ENCODE data around the gene FBXL13.

The FBXL13 gene

DNA sequence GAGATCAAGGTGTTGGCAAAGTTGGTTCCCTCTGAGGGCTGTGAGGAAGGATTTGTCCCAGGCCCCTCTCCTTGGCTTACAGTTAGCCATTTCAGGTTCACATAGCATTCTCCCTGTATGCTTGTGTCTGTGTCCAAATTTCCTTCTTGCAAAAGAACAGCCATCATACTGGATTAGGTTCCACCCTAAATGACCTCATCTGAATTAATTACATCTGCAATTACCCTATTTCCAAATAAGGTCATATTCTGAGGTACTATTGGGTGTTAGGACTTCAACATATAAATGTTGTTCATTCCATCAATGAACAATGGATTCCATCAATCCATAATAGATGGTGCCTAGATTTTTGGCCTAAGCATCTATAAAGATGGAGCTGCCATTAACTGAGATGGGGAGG is 178.0 kb downstream of the FBXL13 start:
- DNase-seq (ENCODE audit: low read depth) = no peak

DNA sequence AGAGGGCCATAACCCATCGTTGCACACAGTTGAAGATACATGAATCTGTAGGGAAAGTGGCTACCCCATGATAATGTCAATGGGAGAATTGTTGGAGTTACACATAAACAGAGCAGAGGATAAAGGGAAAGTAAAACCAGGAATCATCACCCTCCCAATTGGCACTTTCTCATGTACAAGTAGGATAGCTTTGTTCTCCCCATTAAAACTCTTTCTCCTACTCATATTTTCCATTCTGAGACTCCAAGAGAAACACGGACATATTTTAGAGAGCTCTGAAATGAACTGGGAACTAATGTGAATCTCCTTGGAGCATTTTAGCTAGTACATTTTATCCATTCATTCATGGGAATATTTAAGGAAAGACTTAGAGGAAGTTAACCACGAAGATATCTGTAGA is 179.0 kb downstream of the FBXL13 start:
- no peak for DNase-seq (ENCODE audit: low read depth)

DNA sequence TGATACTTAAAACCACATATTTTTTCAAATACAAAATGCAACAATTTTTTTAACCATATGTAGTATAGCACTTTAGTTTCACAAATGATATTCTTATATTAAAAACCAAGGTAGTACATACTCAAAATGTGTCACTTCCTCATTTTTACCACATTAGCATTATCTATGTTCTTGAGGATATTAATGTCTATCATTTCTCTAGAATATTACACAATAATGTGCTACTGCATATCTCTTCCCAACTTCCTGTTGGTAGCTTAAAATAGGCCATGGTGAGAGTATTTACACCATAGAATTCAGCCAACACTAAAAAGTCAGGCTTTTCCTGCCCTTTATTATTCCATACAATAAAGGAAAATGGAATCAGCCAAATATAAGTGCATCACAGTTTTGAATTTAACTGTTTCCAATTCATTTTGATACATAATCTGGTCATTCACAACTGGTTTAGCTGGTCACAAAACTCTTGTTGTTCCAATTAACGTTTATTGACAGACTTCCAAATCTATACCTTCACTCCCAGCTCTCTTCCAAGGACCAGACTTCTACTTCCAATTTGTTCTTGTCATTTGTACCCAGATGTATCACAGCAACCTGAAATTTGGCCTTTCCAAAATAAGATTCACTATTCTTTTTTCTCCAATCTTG is 181.8 kb downstream of the FBXL13 start:
- DNase-seq (ENCODE audit: low read depth) = no peak

DNA sequence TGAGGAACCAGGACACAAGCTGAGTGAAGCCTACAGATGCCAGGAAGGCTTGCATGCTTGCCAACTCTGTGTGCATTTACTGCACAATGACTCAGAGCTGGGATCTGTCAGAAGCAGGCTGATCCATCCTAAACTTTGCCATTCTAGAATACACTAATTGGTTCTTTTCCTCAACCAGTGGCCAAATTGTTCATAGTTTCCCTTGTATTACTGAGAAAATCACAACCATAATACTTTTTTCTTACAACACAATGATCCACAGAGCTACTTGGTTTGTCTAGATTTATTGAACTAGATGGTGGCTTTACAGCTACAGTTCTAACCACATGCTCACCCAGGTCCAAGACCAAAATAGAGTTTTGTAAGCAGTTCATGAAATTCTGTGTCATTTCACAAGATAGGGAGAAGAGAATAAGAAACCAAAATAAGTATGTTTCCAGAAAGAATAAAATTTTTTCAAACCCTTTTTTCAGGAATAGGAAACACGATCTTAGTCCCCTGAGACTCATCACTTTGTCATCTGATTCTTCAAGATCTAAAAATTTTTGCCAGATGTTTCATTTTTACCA is 182.8 kb downstream of the FBXL13 start:
- no peak for DNase-seq (ENCODE audit: low read depth)

DNA sequence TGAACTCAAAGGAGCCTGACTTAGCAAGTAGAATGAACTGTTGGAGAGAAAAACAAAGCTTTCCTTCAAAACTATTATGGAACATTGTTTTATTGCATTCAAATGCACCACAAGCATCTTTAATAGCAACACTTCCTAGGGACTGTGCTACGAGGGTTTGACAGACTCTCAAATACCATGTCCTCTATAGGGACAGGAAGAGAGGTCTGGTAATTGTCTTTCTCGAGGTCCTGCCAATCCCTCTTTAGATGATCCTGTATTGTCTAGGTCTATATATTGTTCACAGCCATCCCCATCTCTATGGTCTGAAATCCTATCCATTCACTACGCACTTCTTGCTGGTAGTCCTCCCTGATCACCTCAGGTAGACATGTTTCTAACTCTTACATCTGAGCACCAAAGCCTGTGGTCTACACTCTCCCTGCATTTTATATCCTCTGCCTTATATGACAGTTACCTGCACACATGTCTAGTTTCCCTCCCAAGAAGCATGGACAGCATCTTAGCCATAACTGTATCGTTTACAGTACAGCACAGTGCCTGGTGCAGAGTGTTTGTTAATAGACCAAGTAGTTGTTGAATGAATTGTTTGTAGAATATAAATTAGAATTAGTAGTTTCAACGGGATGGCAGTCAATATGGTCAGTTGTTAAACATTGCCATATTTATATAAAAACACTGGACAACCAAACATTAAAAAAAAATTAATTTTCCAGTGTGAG is 183.5 kb downstream of the FBXL13 start:
- DNase-seq (ENCODE audit: low read depth) = no peak

DNA sequence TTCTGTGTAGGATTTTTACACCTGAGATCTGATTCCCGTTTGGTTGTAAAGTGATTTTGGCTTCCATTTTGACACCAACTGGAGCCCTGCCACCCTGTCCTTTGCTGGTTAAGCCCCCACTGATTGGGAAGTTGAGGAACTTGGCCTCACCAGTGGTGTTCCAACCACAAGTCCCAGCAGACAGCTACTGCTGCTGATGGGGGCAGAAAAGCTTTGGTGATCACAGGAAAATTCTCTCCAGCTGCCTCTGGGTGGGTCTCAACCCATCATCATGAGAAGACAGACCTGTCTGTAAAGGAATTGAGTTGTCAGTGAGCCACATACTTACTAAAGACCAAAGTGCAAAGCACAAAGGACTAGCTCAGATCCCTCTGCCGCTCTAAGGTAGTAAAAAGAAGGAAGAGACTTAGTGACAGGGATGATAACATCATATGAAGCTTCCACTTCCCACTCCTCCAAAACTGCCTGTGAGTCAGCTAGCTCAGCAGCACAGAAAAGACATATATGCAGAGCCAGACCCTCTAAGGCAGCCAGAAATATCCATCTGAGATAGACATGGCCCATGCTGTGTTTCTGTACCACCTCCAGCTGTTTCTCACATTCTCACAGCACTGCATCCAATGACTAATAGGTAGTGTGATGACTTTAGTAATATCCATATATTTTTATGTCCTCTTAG is 184.2 kb downstream of the FBXL13 start:
- DNase-seq (ENCODE audit: low read depth) = no peak

DNA sequence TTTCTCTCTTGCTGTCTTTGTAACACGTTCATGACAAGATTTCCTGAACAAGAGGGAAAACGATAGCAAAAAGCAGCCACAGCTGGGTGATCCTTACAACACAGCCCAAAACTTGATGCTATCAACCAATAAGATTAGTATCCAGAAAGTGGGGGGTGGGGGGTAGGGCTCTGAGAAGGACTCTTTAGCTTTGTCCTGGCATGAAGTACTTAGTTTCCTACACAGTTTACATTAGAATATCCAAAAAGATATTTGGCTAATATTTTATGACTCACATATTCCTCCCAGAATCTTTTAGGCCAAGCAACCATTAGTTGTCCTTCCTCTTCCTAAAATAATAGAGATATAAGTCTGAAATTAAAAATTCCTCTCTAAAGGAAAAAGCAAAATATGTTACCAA is 184.7 kb downstream of the FBXL13 start:
- DNase-seq (ENCODE audit: low read depth) = no peak

DNA sequence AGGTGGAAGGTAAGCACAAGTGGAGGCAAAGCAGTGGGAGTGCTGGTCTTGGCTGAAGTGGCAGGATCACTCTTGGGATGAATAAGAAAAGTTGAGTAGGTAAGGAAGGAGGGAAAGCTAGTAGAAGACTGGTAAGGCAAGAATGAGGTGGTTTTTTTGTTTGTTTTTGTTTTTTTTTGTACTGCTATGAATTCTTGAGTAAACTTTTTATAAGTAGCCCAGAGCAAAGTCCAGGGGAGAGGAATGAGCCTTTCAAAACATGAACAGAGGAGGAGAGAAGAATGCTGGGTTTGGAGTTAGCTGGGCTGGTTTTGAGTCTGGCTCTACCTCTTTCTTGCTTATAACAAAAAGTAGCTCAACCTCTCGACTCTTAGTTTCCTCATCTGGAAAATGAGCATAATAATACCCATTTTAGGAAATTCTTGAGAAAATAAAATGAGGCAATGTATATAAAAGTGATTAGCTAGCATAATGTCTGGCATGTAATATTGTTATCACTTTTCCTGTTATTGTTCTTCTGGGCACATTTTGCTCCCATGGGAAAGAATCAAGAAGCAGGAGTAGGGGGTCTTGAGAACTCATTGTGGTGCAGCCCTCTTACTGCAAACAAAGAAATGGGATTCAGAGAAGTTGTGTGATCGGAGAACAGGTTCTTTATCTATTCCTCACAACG is 185.9 kb downstream of the FBXL13 start:
- no peak for DNase-seq (ENCODE audit: low read depth)

DNA sequence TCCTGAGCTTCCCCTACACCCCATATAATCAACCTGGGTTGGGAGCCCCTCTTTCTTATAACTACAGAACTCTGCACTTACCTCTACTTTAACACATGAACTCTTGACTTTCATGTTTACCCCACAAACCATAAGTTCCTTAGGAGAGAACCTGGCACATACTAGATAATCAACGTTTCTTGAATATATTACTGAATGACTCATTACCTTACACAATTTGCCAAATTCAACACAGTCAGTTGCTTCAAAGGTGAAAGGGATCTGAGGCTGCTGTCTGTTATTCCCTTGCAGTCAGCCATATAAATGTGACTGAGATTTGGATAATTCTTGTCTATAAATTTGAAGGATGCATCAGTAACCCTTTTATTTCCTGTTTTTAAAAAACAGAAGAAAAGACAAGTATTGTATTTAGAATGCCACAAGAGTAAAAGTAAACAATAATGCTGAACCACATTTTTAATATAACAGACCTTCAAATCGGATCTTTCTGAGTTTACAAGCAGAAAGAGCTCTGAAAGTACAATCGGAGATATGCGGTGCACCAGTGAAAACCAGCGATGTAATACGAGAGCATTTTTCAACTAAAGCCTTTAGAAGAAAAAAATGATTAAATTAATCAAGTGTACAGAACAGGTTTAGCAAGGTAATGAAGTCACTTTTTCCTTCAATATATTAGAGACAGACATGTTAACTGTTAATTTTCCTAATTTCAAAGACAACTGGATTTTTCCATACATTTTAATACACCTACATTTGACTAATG is 191.3 kb downstream of the FBXL13 start:
- DNase-seq (ENCODE audit: low read depth) = no peak

DNA sequence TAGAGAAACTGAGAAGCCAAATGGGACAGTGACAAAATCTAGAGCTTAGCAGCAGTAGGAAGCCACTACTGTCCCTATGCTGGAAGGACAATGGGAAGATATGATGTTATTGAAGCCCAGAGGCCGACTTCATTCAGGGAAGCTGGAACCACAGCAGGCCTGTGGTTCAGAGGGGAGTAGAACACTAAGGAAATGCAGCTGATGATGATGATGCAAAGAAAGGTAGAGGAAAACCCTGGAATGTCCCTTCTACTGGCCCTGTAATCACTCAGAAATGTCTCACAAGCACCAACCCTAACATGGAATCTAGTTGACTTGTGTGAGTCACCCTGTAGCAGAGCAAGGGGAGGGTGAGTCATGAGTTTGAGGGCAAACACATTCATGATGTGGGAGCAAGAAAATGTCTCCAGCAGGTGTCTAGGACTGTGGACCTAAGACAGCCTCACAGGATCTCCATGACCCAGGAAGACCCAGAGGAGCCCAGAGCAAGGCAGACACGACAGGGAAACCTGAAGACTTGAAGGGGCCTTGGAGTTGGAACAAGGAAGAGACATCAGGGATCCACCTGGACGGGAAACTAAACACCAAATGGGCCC is 198.8 kb downstream of the FBXL13 start:
- DNase-seq (ENCODE audit: low read depth) = no peak

DNA sequence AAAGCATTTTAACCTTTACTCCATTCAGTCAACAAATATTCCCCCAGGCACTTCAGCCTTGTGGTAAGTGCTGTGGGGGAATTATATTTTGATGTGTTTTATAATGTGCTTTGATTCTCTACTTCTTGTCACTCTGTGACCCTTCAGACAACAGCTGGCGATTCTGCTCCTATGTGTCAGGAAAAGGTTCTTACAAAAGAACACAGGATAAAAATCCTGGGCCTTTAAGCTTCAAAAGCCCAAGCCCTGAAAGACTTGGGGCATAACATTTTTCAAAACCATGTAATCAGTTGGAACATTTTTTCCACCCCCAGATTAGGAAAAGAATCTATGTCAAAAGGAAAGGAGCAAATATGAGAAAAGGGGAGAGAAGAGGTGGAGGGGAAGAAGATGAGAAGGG is 199.6 kb downstream of the FBXL13 start:
- DNase-seq (ENCODE audit: low read depth) = no peak

DNA sequence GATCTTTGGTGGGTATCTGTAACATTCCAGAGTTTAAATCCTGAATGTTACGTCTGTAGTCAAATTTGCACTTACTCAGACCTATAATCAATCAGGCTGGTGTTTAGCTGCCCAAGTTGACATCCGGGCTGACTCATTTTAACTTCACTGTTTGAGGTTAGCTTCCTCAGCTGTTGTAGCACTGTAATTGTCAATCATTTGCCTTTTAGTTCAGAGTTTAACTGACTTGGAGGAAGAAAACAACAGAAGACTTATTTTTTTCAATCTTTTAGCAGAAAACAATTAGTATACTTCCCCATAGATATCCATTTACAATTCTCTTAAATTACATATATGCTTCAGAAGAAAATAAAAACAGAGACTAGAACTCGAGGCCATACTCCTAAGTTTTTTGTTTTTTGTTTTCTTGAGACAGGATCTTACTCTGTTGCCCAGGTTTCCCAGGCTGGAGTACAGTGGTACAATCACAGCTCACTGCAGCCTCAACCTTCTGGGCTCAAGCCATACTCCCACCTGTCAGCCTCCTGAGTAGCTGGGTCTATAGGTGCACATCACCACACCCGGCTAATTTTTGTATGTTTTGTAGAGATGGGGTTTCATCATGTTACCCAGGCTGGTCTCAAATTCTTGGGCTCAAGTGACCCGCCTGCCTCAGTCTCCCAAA is 200.3 kb downstream of the FBXL13 start:
- no peak for DNase-seq (ENCODE audit: low read depth)

DNA sequence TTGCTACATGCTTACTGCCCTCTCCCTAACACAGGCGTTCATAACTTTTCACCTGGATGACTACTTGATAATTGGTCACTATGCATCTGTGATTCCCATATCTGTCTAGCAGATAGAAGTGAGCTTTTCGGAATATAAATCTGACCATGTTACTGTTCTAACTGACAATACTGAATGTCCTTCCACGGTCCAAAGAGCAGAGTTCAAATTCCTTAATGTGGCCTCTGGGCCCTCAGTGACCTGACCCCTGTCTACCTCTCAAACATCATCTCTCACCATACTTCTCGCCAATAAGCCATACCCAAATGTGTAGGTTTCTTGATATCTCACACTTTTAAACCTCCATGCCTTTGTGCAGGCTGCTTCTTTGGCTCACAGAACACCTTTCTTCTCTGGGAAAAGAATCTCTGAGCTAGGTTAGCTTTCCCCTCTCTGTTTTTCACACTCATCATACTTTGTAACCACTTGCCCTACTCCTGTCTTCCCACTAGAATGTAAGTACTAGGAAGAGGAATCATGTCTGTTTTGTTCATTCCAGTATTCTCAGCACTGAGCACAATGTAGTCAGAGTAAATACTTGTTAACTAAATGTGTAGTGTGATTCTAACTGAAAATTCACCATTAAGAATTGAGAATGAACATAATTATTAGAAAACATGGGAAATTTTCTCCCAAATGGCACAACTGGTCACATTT is 201.0 kb downstream of the FBXL13 start:
- DNase-seq (ENCODE audit: low read depth) = no peak

DNA sequence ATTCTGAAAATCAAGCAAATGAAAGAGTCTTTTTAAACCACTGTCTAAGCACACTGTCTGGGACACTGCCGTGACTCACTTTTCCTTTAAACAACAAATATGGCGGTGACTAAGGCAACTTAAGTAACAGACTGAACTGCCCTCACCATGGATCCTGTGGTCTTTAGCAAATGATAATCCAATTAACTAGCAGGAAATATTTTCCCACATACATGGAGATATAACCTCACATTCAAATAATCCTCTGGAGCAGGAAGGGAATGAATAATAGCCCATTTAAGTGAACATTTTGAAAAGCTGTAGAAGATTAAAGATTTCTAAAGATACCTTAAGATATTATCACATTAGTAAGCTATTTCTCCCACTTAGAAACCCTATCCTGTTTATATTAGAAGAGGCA is 202.1 kb downstream of the FBXL13 start:
- no peak for DNase-seq (ENCODE audit: low read depth)

DNA sequence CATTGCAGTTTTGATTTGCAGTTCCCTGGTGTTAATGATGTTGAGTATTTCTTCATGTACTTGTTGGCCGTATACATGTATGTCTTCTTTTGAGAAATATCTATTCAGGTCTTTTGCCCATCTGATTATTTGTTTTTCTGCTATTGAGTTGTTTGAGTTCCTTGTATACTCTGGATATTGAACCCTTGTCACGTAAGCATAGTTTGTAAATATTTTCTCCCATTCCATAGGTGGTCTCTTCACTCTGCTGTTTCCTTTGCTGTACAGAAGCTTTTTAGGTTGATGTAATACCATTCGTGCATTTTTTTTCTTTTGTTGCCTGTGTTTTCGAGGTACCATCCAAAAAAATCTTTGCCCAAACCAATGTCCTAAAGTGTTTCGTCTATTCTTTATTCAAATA is 205.4 kb downstream of the FBXL13 start:
- DNase-seq (ENCODE audit: low read depth) = no peak

DNA sequence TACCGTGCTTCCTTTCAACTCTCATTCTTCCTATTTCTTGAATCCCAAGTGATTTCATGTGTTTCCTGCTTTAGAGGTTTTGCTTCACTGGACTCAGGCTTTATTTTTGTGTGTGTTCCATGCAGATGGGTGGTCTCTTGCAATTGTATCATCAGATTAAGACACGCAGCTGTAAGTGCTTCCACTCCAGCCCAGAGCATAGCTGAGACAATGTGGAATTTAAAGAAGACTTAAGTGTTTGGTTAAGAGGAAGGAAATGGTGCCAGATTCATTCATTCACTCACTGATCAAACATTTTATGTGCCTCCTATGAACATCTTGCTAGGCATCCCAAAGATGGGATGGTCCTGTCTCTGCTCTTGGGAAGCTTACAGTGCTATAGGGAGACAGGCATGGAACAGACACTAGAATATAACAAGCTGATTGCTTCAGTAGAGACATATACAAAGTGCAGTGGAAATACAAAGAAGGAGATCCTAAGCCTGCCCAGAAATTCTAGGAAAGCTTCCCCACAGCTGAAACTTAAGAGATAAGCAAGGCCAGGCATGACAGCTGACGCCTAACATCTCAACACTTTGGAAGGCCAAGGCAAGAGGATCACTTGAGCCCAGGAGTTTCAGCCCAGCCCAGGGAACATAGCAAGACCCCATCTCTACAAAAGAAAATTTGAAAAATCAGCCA is 207.9 kb downstream of the FBXL13 start:
- no peak for DNase-seq (ENCODE audit: low read depth)

DNA sequence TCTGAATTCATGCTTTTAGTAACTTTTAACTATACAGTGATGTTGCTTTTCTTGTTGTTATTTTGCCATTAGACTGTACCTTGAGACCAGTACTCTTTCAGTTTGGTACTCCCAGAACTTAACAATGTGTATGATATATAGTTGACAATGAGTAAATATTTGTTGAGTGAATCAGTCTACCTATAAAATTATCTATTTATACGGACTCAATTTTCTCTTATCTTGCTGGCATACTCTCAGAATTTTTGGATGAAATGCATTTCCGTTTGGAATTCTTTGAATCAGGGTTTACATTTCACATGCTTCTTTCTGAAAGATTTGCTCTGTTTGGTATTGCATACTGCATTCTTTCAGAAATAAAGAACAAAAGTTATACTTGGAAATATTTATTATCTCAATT is 209.6 kb downstream of the FBXL13 start:
- no peak for DNase-seq (ENCODE audit: low read depth)

DNA sequence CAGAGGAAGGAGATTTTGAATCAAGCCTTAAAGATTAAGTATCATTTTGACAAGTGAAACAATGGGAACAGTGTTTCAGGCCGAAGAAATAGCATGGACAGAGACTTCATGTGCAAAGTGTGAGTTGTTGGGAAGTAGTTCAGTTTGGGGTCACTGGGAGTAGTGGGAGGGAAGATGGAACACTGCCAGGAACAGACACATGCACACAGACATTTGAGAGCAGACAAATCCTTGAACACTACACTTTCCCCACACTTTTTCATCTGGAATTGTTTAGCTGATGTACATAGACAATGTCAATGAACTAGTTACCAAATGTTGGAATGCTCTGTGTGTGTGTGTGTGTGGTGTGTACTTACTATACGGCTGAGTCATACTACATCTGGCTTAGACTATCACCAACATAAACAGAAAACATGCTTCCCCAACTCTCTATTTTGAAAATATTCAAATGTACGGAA is 214.2 kb downstream of the FBXL13 start:
- no peak for DNase-seq (ENCODE audit: low read depth)

DNA sequence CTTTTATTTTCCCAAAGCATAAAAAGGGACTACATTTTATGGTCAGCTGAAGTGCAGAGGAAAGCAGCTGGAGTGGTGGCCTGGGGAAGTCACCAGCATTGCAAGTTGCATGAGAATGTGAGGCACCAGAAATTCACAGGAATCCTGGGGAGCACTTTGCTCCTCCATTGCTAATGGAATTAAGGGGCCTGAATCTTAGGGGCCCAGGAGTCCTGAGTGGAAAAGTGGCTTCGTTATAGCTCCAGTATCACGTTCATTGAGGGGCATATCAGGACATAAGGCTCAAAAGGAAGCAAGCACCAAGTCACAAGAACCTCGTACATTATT is 214.8 kb downstream of the FBXL13 start:
- no peak for DNase-seq (ENCODE audit: low read depth)
